ENCODE results near the gene NRBP1. TPM values are rescaled to one million over a fixed set of nuclear protein-coding genes. Genes with fewer than 3 reads are reported as not detected.
A peak's percentile ranks its signal among the peaks of the same experiment; 100 is the strongest.

Gene NRBP1
- total and polyA plus RNA-seq, 8 donors: 12.5 to 69.8 (median 49.9) TPM

- DNase-seq: peak; percentile 87 to 92
- intact Hi-C loops (cut with DNase I; ENCODE audit: low total_unique reads): no loop called here
- Histone ChIP-seq H3K36me3 (peaks cover 50 to 88% (median 82%) of the 10 kb centered on the region in 4 donors), H3K4me3 (peak within 1 kb of the TSS; percentile 45 to 55 (median 48)), H3K27me3 (no peaks in the 10 kb centered on the region), H3K27ac (peak within 1 kb of the TSS; percentile 82 to 92 (median 84)), H3K4me1 (peaks cover 16 to 37% (median 20%) of the 10 kb centered on the region in 4 donors), H3K9me3 (no peaks in the 10 kb centered on the region)
- WGBS, 5 donors: 24 to 51% (median 29%) methylated on average over 18 to 80 of the region's 80 CpGs
- peak in 2 of 3 donors; percentile 72 to 73 for TF ChIP-seq POLR2AphosphoS5 (IDR thresholded peaks at IDR 0.05)
- peak in 3 of 7 experiments; percentile 40 to 55 (median 45) for TF ChIP-seq CTCF (IDR thresholded peaks at IDR 0.05)
- TF ChIP-seq POLR2A (IDR thresholded peaks at IDR 0.05): no peak
- TF ChIP-seq EP300 (IDR thresholded peaks at IDR 0.05): no peak
Observed at GRCh38 chr2:27441958-27442919, 13.8 kb downstream of the NRBP1 start, which contains the start of gene KRTCAP3. KRTCAP3 (plus strand) TSS chr2:27442381; CDS start chr2:27442413, 32 bp downstream.

GRCh38 chr2:27442920-27443282 lies 14.5 kb downstream of the NRBP1 start:
- H3K27ac ChIP-seq: peak overlapping the region; percentile 82 to 92 (median 84)
- H3K27me3 ChIP-seq: no peaks in the 10 kb centered on the region
- H3K4me3 ChIP-seq: peak overlapping the region; percentile 45 to 55 (median 48)
- intact Hi-C loops (cut with DNase I; ENCODE audit: low total_unique reads): no loop called here
- H3K4me1 ChIP-seq: peaks cover 16 to 37% (median 20%) of the 10 kb centered on the region in 4 donors
- no peaks in the 10 kb centered on the region for H3K9me3 ChIP-seq
- peak; percentile 39 to 47 for DNase-seq
- peaks cover 49 to 88% (median 82%) of the 10 kb centered on the region in 4 donors for H3K36me3 ChIP-seq
- 37 to 60% (median 46%) methylated on average over 6 of the region's 6 CpGs for WGBS, 5 donors
- TF ChIP-seq EP300 (IDR thresholded peaks at IDR 0.05): no peak
- TF ChIP-seq POLR2AphosphoS5 (IDR thresholded peaks at IDR 0.05): no peak
- no peak for TF ChIP-seq CTCF (IDR thresholded peaks at IDR 0.05)
- no peak for TF ChIP-seq POLR2A (IDR thresholded peaks at IDR 0.05)

- H3K4me3 ChIP-seq: peak overlapping the region in 1 of 4 donors; percentile 23
- no peaks in the 10 kb centered on the region for H3K27me3 ChIP-seq
- intact Hi-C loops (cut with DNase I; ENCODE audit: low total_unique reads): no loop called here
- H3K27ac ChIP-seq: peak overlapping the region; percentile 76 to 92 (median 87)
- H3K9me3 ChIP-seq: no peaks in the 10 kb centered on the region
- TF ChIP-seq EP300 (IDR thresholded peaks at IDR 0.05) (no peak), POLR2A (IDR thresholded peaks at IDR 0.05) (no peak), CTCF (IDR thresholded peaks at IDR 0.05) (no peak), POLR2AphosphoS5 (IDR thresholded peaks at IDR 0.05) (no peak)
- WGBS, 5 donors: 93 to 97% (median 95%) methylated on average over 8 of the region's 8 CpGs
- no peak for DNase-seq
- H3K36me3 ChIP-seq: peaks cover 35 to 87% (median 81%) of the 10 kb centered on the region in 4 donors
- peaks cover 16 to 37% (median 20%) of the 10 kb centered on the region in 4 donors for H3K4me1 ChIP-seq
Observed at GRCh38 chr2:27445155-27445554, 16.7 kb downstream of the NRBP1 start.

- H3K9me3 ChIP-seq: no peaks in the 10 kb centered on the region
- H3K4me1 ChIP-seq: peaks cover 16 to 37% (median 20%) of the 10 kb centered on the region in 4 donors
- DNase-seq: no peak
- H3K27me3 ChIP-seq: no peaks in the 10 kb centered on the region
- H3K27ac ChIP-seq: peak overlapping the region; percentile 76 to 92 (median 87)
- peaks cover 30 to 87% (median 81%) of the 10 kb centered on the region in 4 donors for H3K36me3 ChIP-seq
- peak overlapping the region in 2 of 4 donors; percentile 2 to 23 for H3K4me3 ChIP-seq
- 68 to 84% (median 73%) methylated on average over 8 of the region's 8 CpGs for WGBS, 5 donors
- intact Hi-C loops (cut with DNase I; ENCODE audit: low total_unique reads): no loop called here
- TF ChIP-seq CTCF (IDR thresholded peaks at IDR 0.05) (no peak), POLR2A (IDR thresholded peaks at IDR 0.05) (no peak), EP300 (IDR thresholded peaks at IDR 0.05) (no peak)
Observed at GRCh38 chr2:27445615-27446014, 17.2 kb downstream of the NRBP1 start.

Data from stomach (tissue), 9 donors.